M059J (cell line): ENCODE results near the gene AP4E1. TPM values are rescaled to one million over a fixed set of nuclear protein-coding genes. Genes with fewer than 3 reads are reported as not detected.
"Not testable (repeated sequence)": the region's sequence is repeated elsewhere in the genome, so short reads cannot be mapped to it uniquely, and the experiment has no call there.

Source experiments
- DNase-seq: peaks from one replicate; pipeline ENCODE4 v3.0.0-alpha.2; 2012; ENCODE audit warnings: low read depth
- total RNA-seq: library from RNA; depleted of rRNA; stranded (reverse); fragments of >200 nt; shearing (Covaris generic); gene quantifications from 2 replicates; pipeline ENCODE4 v1.2.3, GENCODE V29; 2014; rRNA removed

The AP4E1 gene
- total RNA-seq, 1 experiment from 2014 or later = 13.9 TPM

GRCh38 chr15:51022206-51022605, 113.7 kb downstream of the AP4E1 start:
- no peak for DNase-seq

- no peak for DNase-seq
These were observed 115.0 kb downstream of the AP4E1 start for GRCh38 chr15:51023499-51023898.

GRCh38 chr15:51024735-51025453, 116.4 kb downstream of the AP4E1 start:
- DNase-seq = no peak

GRCh38 chr15:51025454-51025846, 117.0 kb downstream of the AP4E1 start:
- DNase-seq = no peak

- peak; percentile 95 for DNase-seq
These were observed 122.3 kb downstream of the AP4E1 start for GRCh38 chr15:51030649-51031316.

- not testable (repeated sequence) for DNase-seq
These were observed 129.0 kb downstream of the AP4E1 start for GRCh38 chr15:51037474-51037873.

- DNase-seq = no peak
These were observed 129.9 kb downstream of the AP4E1 start for GRCh38 chr15:51038162-51038973.

- no peak for DNase-seq
These were observed 130.5 kb downstream of the AP4E1 start for GRCh38 chr15:51038974-51039319.

- DNase-seq = no peak
These were observed 135.7 kb downstream of the AP4E1 start for GRCh38 chr15:51044037-51044727.

- no peak for DNase-seq
These were observed 137.5 kb downstream of the AP4E1 start for GRCh38 chr15:51046016-51046415.

- peak; percentile 34 for DNase-seq
These were observed 138.4 kb downstream of the AP4E1 start for GRCh38 chr15:51046799-51047449.

- DNase-seq = no peak
These were observed 139.8 kb downstream of the AP4E1 start for GRCh38 chr15:51048308-51048707.

- DNase-seq = no peak
These were observed 140.6 kb downstream of the AP4E1 start for GRCh38 chr15:51049081-51049480.

- DNase-seq = peak; percentile 89
These were observed 143.3 kb downstream of the AP4E1 start for GRCh38 chr15:51051776-51052175.

- DNase-seq = no peak
These were observed 145.1 kb downstream of the AP4E1 start for GRCh38 chr15:51053571-51053970.

- DNase-seq = no peak
These were observed 146.1 kb downstream of the AP4E1 start for GRCh38 chr15:51054535-51054934.

Other genes with a start within 250 kb of the AP4E1 start
- gene TRPM7, start 221.9 kb upstream of the AP4E1 start, total RNA-seq = 16.3 and 16.7 TPM in 2 replicates
- 228 and 341 TPM in 2 replicates for gene SPPL2A, start 143.0 kb upstream of the AP4E1 start, total RNA-seq
- 1.2 and 1.3 TPM in 2 replicates for gene TNFAIP8L3, start 186.2 kb downstream of the AP4E1 start, total RNA-seq